ENCODE results near the gene ANP32E.
A peak's percentile ranks its signal among the peaks of the same experiment; 100 is the strongest.

The ANP32E gene

DNA sequence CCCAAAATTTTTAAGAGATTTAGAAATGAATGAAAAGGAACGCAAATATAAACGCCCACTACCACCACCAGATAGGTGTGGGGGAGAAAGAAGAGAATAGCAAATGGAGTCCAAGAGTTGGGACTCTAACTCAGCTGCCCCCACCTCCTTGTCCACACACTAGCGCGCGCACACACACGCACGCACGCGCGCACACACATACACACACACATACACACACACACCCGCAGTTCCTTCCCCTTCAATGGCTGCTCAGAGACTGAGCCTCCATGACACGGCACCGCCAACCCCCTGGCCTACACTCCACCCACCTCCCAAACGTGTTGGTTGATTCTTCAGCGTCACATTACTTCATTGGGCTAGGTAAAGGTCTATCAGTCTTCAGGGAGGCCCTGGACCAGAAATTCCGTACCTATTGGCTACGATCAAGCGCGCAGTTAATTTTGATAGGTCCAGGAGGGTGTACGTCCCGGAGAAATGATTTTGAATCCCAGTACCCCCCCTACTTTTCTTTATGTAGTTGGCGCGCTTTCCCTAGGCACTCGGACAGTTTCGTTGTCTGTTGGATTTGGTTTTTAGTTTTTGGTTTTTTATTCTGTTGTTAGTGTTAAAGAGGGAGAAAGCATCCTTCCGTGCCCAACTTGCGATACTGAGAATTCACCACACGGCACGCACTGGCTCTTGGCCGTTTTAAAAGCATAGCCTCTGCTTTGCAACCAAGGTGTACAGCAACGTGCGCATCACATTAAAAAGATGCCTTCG is at the start of gene ANP32E:
Gene ANP32E, minus strand, starts transcription at position 261 of the 762 bp plus-strand sequence. CDS start 326 bp downstream, outside the sequence.
- Histone ChIP-seq H3K9me2 (replicated peaks; ENCODE audit: insufficient read depth, low read length) (no peaks in the 10 kb centered on the region), H4K20me1 (ENCODE audit: low read depth, low read length) (no peaks in the 10 kb centered on the region), H2AFZ (ENCODE audit: low read depth, low read length, severe bottlenecking) (peak within 1 kb of the TSS; percentile 74), H3K4me2 (ENCODE audit: low read depth, low read length, poor library complexity, severe bottlenecking) (peak within 1 kb of the TSS; percentile 94), H3F3A (ENCODE audit: insufficient read depth) (peaks cover 15% of the 10 kb centered on the region), H3K36me3 (ENCODE audit: low read length) (peaks cover 2% of the 10 kb centered on the region; the same call in 1 of the 2 replicates), H3K27me3 (ENCODE audit: low read length) (no peaks in the 10 kb centered on the region), H3K9ac (ENCODE audit: low read length) (peak within 1 kb of the TSS; percentile 100), H3K4me3 (ENCODE audit: insufficient read depth, low read length, poor library complexity, severe bottlenecking) (peak within 1 kb of the TSS; percentile 79), H3K79me2 (ENCODE audit: insufficient read depth, low read length) (peaks cover 46% of the 10 kb centered on the region), H3K27ac (ENCODE audit: low read depth, low read length) (peak within 1 kb of the TSS; percentile 94), H3K9me3 (ENCODE audit: insufficient read depth, low read length) (no peaks in the 10 kb centered on the region)
- TF ChIP-seq EZH2phosphoT487 (conservative IDR thresholded peaks at IDR 0.05; ENCODE audit: low read length) (no peak), CTCF (IDR thresholded peaks at IDR 0.05; ENCODE audit: insufficient read depth, low read length, poor library complexity, severe bottlenecking) (no peak)

- Histone ChIP-seq H3K9ac (ENCODE audit: low read length) (no peak overlapping the region), H2AFZ (ENCODE audit: low read depth, low read length, severe bottlenecking) (no peak overlapping the region), H3K4me2 (ENCODE audit: low read depth, low read length, poor library complexity, severe bottlenecking) (no peak overlapping the region), H3K9me2 (replicated peaks; ENCODE audit: insufficient read depth, low read length) (no peaks in the 10 kb centered on the region), H3F3A (ENCODE audit: insufficient read depth) (no peaks in the 10 kb centered on the region), H3K27me3 (ENCODE audit: low read length) (no peaks in the 10 kb centered on the region), H4K20me1 (ENCODE audit: low read depth, low read length) (no peaks in the 10 kb centered on the region), H3K4me3 (ENCODE audit: insufficient read depth, low read length, poor library complexity, severe bottlenecking) (no peak overlapping the region), H3K79me2 (ENCODE audit: insufficient read depth, low read length) (no peaks in the 10 kb centered on the region), H3K27ac (ENCODE audit: low read depth, low read length) (no peak overlapping the region), H3K36me3 (ENCODE audit: low read length) (no peaks in the 10 kb centered on the region), H3K9me3 (ENCODE audit: insufficient read depth, low read length) (no peaks in the 10 kb centered on the region)
- TF ChIP-seq EZH2phosphoT487 (conservative IDR thresholded peaks at IDR 0.05; ENCODE audit: low read length) (no peak), CTCF (IDR thresholded peaks at IDR 0.05; ENCODE audit: insufficient read depth, low read length, poor library complexity, severe bottlenecking) (no peak)
These were observed 47.3 kb upstream of the ANP32E start for GRCh38 chr1:150283260-150283659.

DNA sequence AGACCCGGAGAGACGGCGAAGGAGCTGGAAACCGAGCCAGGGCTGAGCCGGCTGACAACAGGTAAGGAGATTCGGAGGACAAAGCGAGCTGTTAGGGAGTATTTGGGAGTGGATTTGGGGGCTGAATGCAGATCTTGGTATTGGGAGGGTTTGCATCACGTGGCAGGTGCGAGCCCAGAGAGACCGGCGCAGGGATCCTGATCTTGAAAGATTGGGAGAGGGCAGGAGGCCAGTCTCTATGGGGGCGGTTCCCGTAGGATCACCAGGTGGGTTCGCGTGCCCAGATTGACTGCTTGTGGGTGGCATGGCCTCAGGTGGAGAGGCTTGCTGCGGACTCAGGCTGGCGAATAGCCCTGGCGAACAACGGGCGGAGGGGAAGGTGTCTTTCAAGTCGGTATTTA is 46.6 kb upstream of the ANP32E start:
- H3F3A ChIP-seq (ENCODE audit: insufficient read depth) = no peaks in the 10 kb centered on the region
- no peaks in the 10 kb centered on the region for H3K36me3 ChIP-seq (ENCODE audit: low read length)
- H3K4me3 ChIP-seq (ENCODE audit: insufficient read depth, low read length, poor library complexity, severe bottlenecking) = no peak overlapping the region
- no peaks in the 10 kb centered on the region for H3K79me2 ChIP-seq (ENCODE audit: insufficient read depth, low read length)
- H3K9me3 ChIP-seq (ENCODE audit: insufficient read depth, low read length) = no peaks in the 10 kb centered on the region
- TF ChIP-seq EZH2phosphoT487 (conservative IDR thresholded peaks at IDR 0.05; ENCODE audit: low read length) (no peak), CTCF (IDR thresholded peaks at IDR 0.05; ENCODE audit: insufficient read depth, low read length, poor library complexity, severe bottlenecking) (no peak)
- H3K9me2 ChIP-seq (replicated peaks; ENCODE audit: insufficient read depth, low read length) = no peaks in the 10 kb centered on the region
- H2AFZ ChIP-seq (ENCODE audit: low read depth, low read length, severe bottlenecking) = peak overlapping the region; percentile 96
- H3K4me2 ChIP-seq (ENCODE audit: low read depth, low read length, poor library complexity, severe bottlenecking) = no peak overlapping the region
- H3K27ac ChIP-seq (ENCODE audit: low read depth, low read length) = no peak overlapping the region
- H4K20me1 ChIP-seq (ENCODE audit: low read depth, low read length) = no peaks in the 10 kb centered on the region
- H3K27me3 ChIP-seq (ENCODE audit: low read length) = no peaks in the 10 kb centered on the region
- no peak overlapping the region for H3K9ac ChIP-seq (ENCODE audit: low read length)
